K562 (cell line): ENCODE measurements around the gene ZNF865.

Source experiments
- ASH1L ChIP-seq: fragments of 450-650 bp; IDR thresholded peaks from 2 replicates; pipeline ENCODE4 v1.6.1; 2018; ENCODE audit warnings: borderline replicate concordance, mild to moderate bottlenecking, low read depth; ENCODE audit not compliant: partially characterized antibody
- NR2C1 ChIP-seq, 2 experiments: fragments of 450-650 bp; IDR thresholded peaks; 2 replicates each; pipeline ENCODE4 v1.6.1; 2017; ENCODE audit warnings: mild to moderate bottlenecking in 2 of 2, antibody characterized with exemption in 1 of 2, inconsistent platforms in 1 of 2, missing compliant biosample characterization in 1 of 2, missing genetic modification characterization in 1 of 2
- SLC30A9 ChIP-seq: fragments of 250-450 bp; sonication (Bioruptor Pico); IDR thresholded peaks from 2 replicates; pipeline ENCODE4 v1.8.0; 2022; ENCODE audit warnings: mild to moderate bottlenecking, moderate library complexity

- TF ChIP-seq ASH1L (no peak), SLC30A9 (CRISPR knock-in tag) (no peak), NR2C1 (IDR thresholded peaks at IDR 0.05) (no peak), NR2C1 (tag; IDR thresholded peaks at IDR 0.05) (no peak)
Observed at GRCh38 chr19:55652311-55653128, 47.1 kb downstream of the ZNF865 start.
